Neural cell (in vitro differentiated cells): ENCODE results near the gene SLC38A5. TPM values are rescaled to one million over a fixed set of nuclear protein-coding genes. Genes with fewer than 3 reads are reported as not detected.

Experiments used
- H2AFZ ChIP-seq: fragments of 200-600, 300-800 bp; sonication (generic), shearing (Covaris generic); 2 replicates; pipeline ENCODE4 v1.6.0; 2014; ENCODE audit warnings: low read depth, mild to moderate bottlenecking, antibody characterized with exemption, low read length, moderate library complexity
- H3F3A ChIP-seq: fragments of 200-600 bp; shearing (Covaris generic); 2 replicates; pipeline ENCODE4 v1.6.1; 2016; ENCODE audit warnings: mild to moderate bottlenecking, moderate library complexity, mixed read lengths, antibody characterized with exemption, low read length; ENCODE audit not compliant: insufficient read depth, poor library complexity, severe bottlenecking
- H3K27ac ChIP-seq: fragments of 200-600, 300-800 bp; sonication (generic), shearing (Covaris generic); 2 replicates; pipeline ENCODE4 v1.5.1; 2014; ENCODE audit warnings: mild to moderate bottlenecking, low read length, moderate library complexity
- H3K27me3 ChIP-seq: fragments of 300-800, 200-600 bp; sonication (generic), shearing (Covaris generic); 2 replicates; pipeline ENCODE4 v1.6.0; 2014; ENCODE audit warnings: mild to moderate bottlenecking, low read depth, low read length, moderate library complexity; ENCODE audit not compliant: insufficient read depth
- H3K36me3 ChIP-seq: fragments of 300-800, 200-600 bp; sonication (generic), shearing (Covaris generic); 2 replicates; pipeline ENCODE4 v1.5.1; 2014; ENCODE audit warnings: mild to moderate bottlenecking, antibody characterized with exemption, low read length, moderate library complexity; ENCODE audit not compliant: insufficient read depth
- H3K4me2 ChIP-seq: fragments of 300-800, 200-600 bp; sonication (generic), shearing (Covaris generic); 2 replicates; pipeline ENCODE4 v1.6.0; 2014; ENCODE audit warnings: mild to moderate bottlenecking, low read length
- H3K4me3 ChIP-seq: fragments of 300-800, 200-600 bp; sonication (generic), shearing (Covaris generic); 2 replicates; pipeline ENCODE4 v1.5.1; 2014; ENCODE audit warnings: mild to moderate bottlenecking, low read length, moderate library complexity
- H3K79me2 ChIP-seq: fragments of 200-600 bp; shearing (Covaris generic); replicated peaks from 2 replicates; pipeline ENCODE4 v1.6.0; 2014; ENCODE audit warnings: mild to moderate bottlenecking, low read length, moderate library complexity; ENCODE audit not compliant: insufficient read depth
- H3K9ac ChIP-seq: fragments of 300-800, 200-600 bp; sonication (generic), shearing (Covaris generic); 2 replicates; pipeline ENCODE4 v1.6.1; 2016; ENCODE audit warnings: mild to moderate bottlenecking, low read length, mixed read lengths
- H3K9me2 ChIP-seq: fragments of 200-600 bp; shearing (Covaris generic); 2 replicates; pipeline ENCODE4 v1.6.1; 2016; ENCODE audit warnings: mild to moderate bottlenecking, low read length, mixed read lengths; ENCODE audit not compliant: insufficient read depth
- H3K9me3 ChIP-seq: fragments of 200-600, 300-800 bp; sonication (generic), shearing (Covaris generic); 2 replicates; pipeline ENCODE4 v1.6.1; 2016; ENCODE audit warnings: mild to moderate bottlenecking, mixed run types, low read length, moderate library complexity, mixed read lengths
- H4K20me1 ChIP-seq: fragments of 200-600 bp; shearing (Covaris generic); 2 replicates; pipeline ENCODE4 v1.6.1; 2016; ENCODE audit warnings: mild to moderate bottlenecking, mixed run types; ENCODE audit not compliant: insufficient read depth
- CTCF ChIP-seq: fragments of 450-650 bp; IDR thresholded peaks from 2 replicates; pipeline ENCODE4 v1.5.1; 2014; ENCODE audit warnings: antibody characterized with exemption, mild to moderate bottlenecking, moderate library complexity; ENCODE audit not compliant: poor library complexity, severe bottlenecking
- EP300 ChIP-seq: fragments of 450-650 bp; conservative IDR thresholded peaks from 2 replicates; pipeline ENCODE4 v1.6.1; 2014; ENCODE audit warnings: antibody characterized with exemption, mild to moderate bottlenecking, moderate library complexity; ENCODE audit not compliant: poor library complexity, severe bottlenecking
- EZH2 ChIP-seq: fragments of 200-600, 300-800 bp; shearing (Covaris generic), sonication (generic); IDR thresholded peaks from 2 replicates; pipeline ENCODE4 v1.6.1; 2014; ENCODE audit warnings: antibody characterized with exemption, low read length, borderline replicate concordance, mild to moderate bottlenecking; ENCODE audit not compliant: insufficient read depth, poor library complexity, severe bottlenecking
- MXI1 ChIP-seq: fragments of 450-650 bp; conservative IDR thresholded peaks from 2 replicates; pipeline ENCODE4 v1.6.1; 2014; ENCODE audit warnings: antibody characterized with exemption, mild to moderate bottlenecking; ENCODE audit not compliant: poor library complexity, severe bottlenecking
- POLR2AphosphoS5 ChIP-seq: IDR thresholded peaks from 2 replicates; pipeline ENCODE4 v1.6.1; 2012
- RAD21 ChIP-seq: fragments of 450-650 bp; conservative IDR thresholded peaks from 2 replicates; pipeline ENCODE4 v1.6.1; 2014; ENCODE audit warnings: antibody characterized with exemption, mild to moderate bottlenecking, moderate library complexity
- REST ChIP-seq: IDR thresholded peaks from 2 replicates; pipeline ENCODE4 v1.6.1; 2012; ENCODE audit warnings: borderline replicate concordance
- SMC3 ChIP-seq: fragments of 450-650 bp; conservative IDR thresholded peaks from 2 replicates; pipeline ENCODE4 v1.6.1; 2014; ENCODE audit warnings: antibody characterized with exemption, mild to moderate bottlenecking, moderate library complexity; ENCODE audit not compliant: poor library complexity
- TAF1 ChIP-seq: IDR thresholded peaks from 2 replicates; pipeline ENCODE4 v1.6.1; 2012; ENCODE audit warnings: low read depth
- polyA plus RNA-seq: library from polyadenylated mRNA; depleted of rRNA; stranded (reverse); fragments of >200 nt; gene quantifications from 2 replicates; pipeline ENCODE4 v1.2.3, GENCODE V29; 2014

The SLC38A5 gene
- polyA plus RNA-seq, 1 donor from 2014 or later: 0.48 TPM

- Histone ChIP-seq H3K4me2 (no peak overlapping the region), H3K79me2 (no peaks in the 10 kb centered on the region), H2AFZ (no peak overlapping the region), H3K9me2 (no peaks in the 10 kb centered on the region), H3K36me3 (no peaks in the 10 kb centered on the region), H4K20me1 (no peaks in the 10 kb centered on the region), H3K27ac (no peak overlapping the region), H3K9ac (no peak overlapping the region), H3F3A (no peaks in the 10 kb centered on the region), H3K9me3 (no peaks in the 10 kb centered on the region), H3K4me3 (no peak overlapping the region), H3K27me3 (no peaks in the 10 kb centered on the region)
- no peak for TF ChIP-seq POLR2AphosphoS5
- no peak for TF ChIP-seq SMC3
- no peak for TF ChIP-seq MXI1
- no peak for TF ChIP-seq CTCF
- TF ChIP-seq EZH2: no peak
- no peak for TF ChIP-seq EP300
- TF ChIP-seq TAF1: no peak
- TF ChIP-seq REST: no peak
- TF ChIP-seq RAD21: no peak
Measured at GRCh38 chrX:48468247-48468671, 1.8 kb downstream of the SLC38A5 start.

GRCh38 chrX:48467281-48467761, 2.7 kb downstream of the SLC38A5 start:
- Histone ChIP-seq H3K4me3 (no peak overlapping the region), H3K27me3 (no peaks in the 10 kb centered on the region), H3K4me2 (no peak overlapping the region), H2AFZ (no peak overlapping the region), H3K36me3 (no peaks in the 10 kb centered on the region), H3K9me2 (no peaks in the 10 kb centered on the region), H3K9me3 (no peaks in the 10 kb centered on the region), H3K79me2 (no peaks in the 10 kb centered on the region), H4K20me1 (no peaks in the 10 kb centered on the region), H3F3A (no peaks in the 10 kb centered on the region), H3K9ac (no peak overlapping the region), H3K27ac (no peak overlapping the region)
- TF ChIP-seq SMC3: no peak
- TF ChIP-seq MXI1: no peak
- TF ChIP-seq EZH2: no peak
- no peak for TF ChIP-seq RAD21
- TF ChIP-seq REST: no peak
- TF ChIP-seq CTCF: no peak
- TF ChIP-seq EP300: no peak
- TF ChIP-seq POLR2AphosphoS5: no peak
- TF ChIP-seq TAF1: no peak
